ENCODE measurements around the gene COPG1.

DNA sequence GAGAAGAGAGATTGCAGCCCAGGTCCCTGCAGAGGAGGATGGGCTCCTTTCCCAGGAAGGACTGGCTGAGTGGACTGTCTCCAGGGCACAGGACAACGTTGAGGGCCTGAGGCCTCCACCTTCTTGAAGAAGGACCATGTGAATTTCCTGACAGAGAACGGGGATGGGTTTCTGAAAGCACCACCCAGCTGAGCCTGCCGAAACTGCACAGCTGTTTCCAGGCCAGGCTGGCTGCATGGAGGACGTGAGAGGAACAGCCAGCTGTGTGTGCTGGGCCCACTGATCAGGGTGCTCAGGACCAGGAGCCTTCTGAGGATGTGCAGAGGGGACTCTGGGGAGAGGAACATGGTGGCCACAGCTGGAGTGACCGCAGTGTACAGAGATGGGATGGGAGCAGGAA lies 68.4 kb downstream of the COPG1 start:
- no peak for TF ChIP-seq BHLHE40 (IDR thresholded peaks at IDR 0.05; ENCODE audit: borderline replicate concordance)
- no peak for TF ChIP-seq TARDBP (IDR thresholded peaks at IDR 0.05)
- no peak for TF ChIP-seq FOXM1 (IDR thresholded peaks at IDR 0.05; ENCODE audit: borderline replicate concordance)
- no peak for TF ChIP-seq FOXA1 (IDR thresholded peaks at IDR 0.05)
- no peak for TF ChIP-seq SP1 (IDR thresholded peaks at IDR 0.05)
- no peak for TF ChIP-seq FOXK2 (IDR thresholded peaks at IDR 0.05)
- TF ChIP-seq HDGF (IDR thresholded peaks at IDR 0.05; ENCODE audit: borderline replicate concordance), result no peak
- TF ChIP-seq CTBP1 (IDR thresholded peaks at IDR 0.05; ENCODE audit: borderline replicate concordance), result no peak
- no peak for TF ChIP-seq ZNF384 (IDR thresholded peaks at IDR 0.05)
- no peak for TF ChIP-seq SUZ12 (IDR thresholded peaks at IDR 0.05)
- TF ChIP-seq, protein P1, sequence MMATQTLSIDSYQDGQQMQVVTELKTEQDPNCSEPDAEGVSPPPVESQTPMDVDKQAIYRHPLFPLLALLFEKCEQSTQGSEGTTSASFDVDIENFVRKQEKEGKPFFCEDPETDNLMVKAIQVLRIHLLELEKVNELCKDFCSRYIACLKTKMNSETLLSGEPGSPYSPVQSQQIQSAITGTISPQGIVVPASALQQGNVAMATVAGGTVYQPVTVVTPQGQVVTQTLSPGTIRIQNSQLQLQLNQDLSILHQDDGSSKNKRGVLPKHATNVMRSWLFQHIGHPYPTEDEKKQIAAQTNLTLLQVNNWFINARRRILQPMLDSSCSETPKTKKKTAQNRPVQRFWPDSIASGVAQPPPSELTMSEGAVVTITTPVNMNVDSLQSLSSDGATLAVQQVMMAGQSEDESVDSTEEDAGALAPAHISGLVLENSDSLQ (IDR thresholded peaks at IDR 0.05), result no peak
